OCI-LY1 (cell line): ENCODE data around the gene DKK3.

Experiments
- H2AFZ ChIP-seq: fragments of 200-600 bp; sonication (generic), shearing (Covaris generic); 2 replicates; pipeline ENCODE4 v1.6.0; 2014; ENCODE audit warnings: antibody characterized with exemption, mild to moderate bottlenecking, low read length
- H3F3A ChIP-seq: fragments of 200-600 bp; sonication (generic), shearing (Covaris generic); 2 replicates; pipeline ENCODE4 v1.6.0; 2014; ENCODE audit warnings: mild to moderate bottlenecking, antibody characterized with exemption, low read length, moderate library complexity; ENCODE audit not compliant: insufficient read depth
- H3K27ac ChIP-seq: fragments of 200-600 bp; sonication (generic); 2 replicates; pipeline ENCODE4 v1.5.1; 2014; ENCODE audit warnings: low read length, mixed run types, mild to moderate bottlenecking, low read depth; ENCODE audit not compliant: poor library complexity, severe bottlenecking
- H3K27me3 ChIP-seq: fragments of 200-600 bp; sonication (generic); 2 replicates; pipeline ENCODE4 v1.6.0; 2014; ENCODE audit warnings: antibody characterized with exemption, mild to moderate bottlenecking, low read length, moderate library complexity; ENCODE audit not compliant: insufficient read depth
- H3K36me3 ChIP-seq: fragments of 200-600 bp; sonication (generic); 2 replicates; pipeline ENCODE4 v1.6.1; 2014; ENCODE audit warnings: mild to moderate bottlenecking, antibody characterized with exemption, low read length, moderate library complexity, mixed read lengths; ENCODE audit not compliant: insufficient read depth
- H3K4me1 ChIP-seq: fragments of 200-600 bp; sonication (generic); 2 replicates; pipeline ENCODE4 v1.5.1; 2014; ENCODE audit warnings: mild to moderate bottlenecking, low read length, moderate library complexity; ENCODE audit not compliant: insufficient read depth, severe bottlenecking
- H3K4me2 ChIP-seq: fragments of 200-600 bp; sonication (generic), shearing (Covaris generic); 2 replicates; pipeline ENCODE4 v1.6.1; 2014; ENCODE audit warnings: low read length
- H3K4me3 ChIP-seq: fragments of 200-600 bp; sonication (generic); 2 replicates; pipeline ENCODE4 v1.5.1; 2014; ENCODE audit warnings: low read length, low read depth, mild to moderate bottlenecking, mixed read lengths; ENCODE audit not compliant: poor library complexity, severe bottlenecking
- H3K79me2 ChIP-seq: fragments of 200-600 bp; shearing (Covaris generic); 2 replicates; pipeline ENCODE4 v1.6.1; 2016; ENCODE audit warnings: mixed run types, low read length, mixed read lengths; ENCODE audit not compliant: insufficient read depth
- H3K9ac ChIP-seq: fragments of 200-600 bp; sonication (generic), shearing (Covaris generic); 2 replicates; pipeline ENCODE4 v1.6.1; 2014; ENCODE audit warnings: mild to moderate bottlenecking, low read length, mixed read lengths
- H3K9me2 ChIP-seq: fragments of 200-600 bp; sonication (generic), shearing (Covaris generic); 2 replicates; pipeline ENCODE4 v1.6.1; 2014; ENCODE audit warnings: low read depth, mild to moderate bottlenecking, low read length, mixed read lengths
- H3K9me3 ChIP-seq: fragments of 200-600 bp; shearing (Covaris generic); 2 replicates; pipeline ENCODE4 v1.6.1; 2014; ENCODE audit warnings: low read length, mixed read lengths
- H4K20me1 ChIP-seq: fragments of 200-600 bp; sonication (generic), shearing (Covaris generic); 2 replicates; pipeline ENCODE4 v1.6.0; 2016; ENCODE audit warnings: mild to moderate bottlenecking, low read length; ENCODE audit not compliant: insufficient read depth
- EZH2 ChIP-seq: fragments of 200-600 bp; sonication (generic), shearing (Covaris generic); IDR thresholded peaks from 2 replicates; pipeline ENCODE4 v1.8.0; 2017; ENCODE audit warnings: borderline replicate concordance, mixed run types, mild to moderate bottlenecking, antibody characterized with exemption, low read length, moderate library complexity, mixed read lengths
- TF ChIP-seq, protein P1 (sequence below): fragments of 200-600 bp; sonication (generic), shearing (Covaris generic); IDR thresholded peaks from 2 replicates; pipeline ENCODE4 v1.5.1; 2017; ENCODE audit warnings: mild to moderate bottlenecking, antibody characterized with exemption, low read length, moderate library complexity, mixed read lengths

DKK3 gene

DNA sequence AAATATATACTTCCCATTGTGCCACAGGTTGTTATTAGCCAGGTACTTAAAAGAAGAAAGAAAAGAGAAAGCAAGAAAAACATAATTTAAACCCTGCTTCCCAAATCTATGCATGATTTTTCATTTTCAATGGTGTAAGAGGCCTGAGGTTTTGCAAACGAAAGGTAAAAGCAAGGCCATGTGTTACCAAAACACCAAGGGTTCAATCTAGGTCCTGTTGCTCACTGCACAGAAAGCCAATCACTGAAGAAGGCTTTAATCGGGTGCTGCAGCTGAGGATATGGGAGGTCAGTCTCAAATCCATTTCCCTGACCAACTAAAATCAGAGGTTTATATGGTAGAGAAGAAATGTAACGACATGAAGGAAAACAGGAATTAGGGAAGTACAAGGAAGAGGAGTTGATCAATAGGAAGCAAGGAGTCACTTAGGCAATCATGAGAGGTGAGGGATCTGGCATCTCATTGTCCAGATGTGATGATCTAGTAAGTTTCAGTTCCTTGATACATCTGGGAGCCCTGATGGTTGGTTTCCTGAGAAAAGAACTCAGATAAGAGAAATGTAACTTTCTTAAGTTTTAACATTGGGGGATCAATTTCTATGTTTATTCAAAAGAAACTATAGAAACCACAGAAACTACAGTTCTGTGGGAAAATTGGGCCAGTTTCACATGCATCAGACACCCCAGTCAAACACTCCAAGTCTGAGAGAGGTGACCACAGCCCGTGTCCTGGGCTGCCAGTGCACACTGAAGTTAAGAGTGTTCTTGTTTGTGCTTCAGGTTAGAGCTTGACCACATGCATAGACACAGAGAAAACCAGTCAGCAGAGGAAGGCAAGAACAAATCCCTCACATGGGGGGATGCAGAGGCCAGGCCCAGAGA is 18.1 kb upstream of the DKK3 start:
- no peaks in the 10 kb centered on the region for H3K36me3 ChIP-seq
- H4K20me1 ChIP-seq: no peaks in the 10 kb centered on the region
- no peaks in the 10 kb centered on the region for H3K79me2 ChIP-seq
- H3K9me2 ChIP-seq: no peaks in the 10 kb centered on the region
- no peak overlapping the region for H3K9ac ChIP-seq
- H3K4me1 ChIP-seq: no peaks in the 10 kb centered on the region
- no peak overlapping the region for H3K4me2 ChIP-seq
- no peak overlapping the region for H3K27ac ChIP-seq
- TF ChIP-seq, protein P1, sequence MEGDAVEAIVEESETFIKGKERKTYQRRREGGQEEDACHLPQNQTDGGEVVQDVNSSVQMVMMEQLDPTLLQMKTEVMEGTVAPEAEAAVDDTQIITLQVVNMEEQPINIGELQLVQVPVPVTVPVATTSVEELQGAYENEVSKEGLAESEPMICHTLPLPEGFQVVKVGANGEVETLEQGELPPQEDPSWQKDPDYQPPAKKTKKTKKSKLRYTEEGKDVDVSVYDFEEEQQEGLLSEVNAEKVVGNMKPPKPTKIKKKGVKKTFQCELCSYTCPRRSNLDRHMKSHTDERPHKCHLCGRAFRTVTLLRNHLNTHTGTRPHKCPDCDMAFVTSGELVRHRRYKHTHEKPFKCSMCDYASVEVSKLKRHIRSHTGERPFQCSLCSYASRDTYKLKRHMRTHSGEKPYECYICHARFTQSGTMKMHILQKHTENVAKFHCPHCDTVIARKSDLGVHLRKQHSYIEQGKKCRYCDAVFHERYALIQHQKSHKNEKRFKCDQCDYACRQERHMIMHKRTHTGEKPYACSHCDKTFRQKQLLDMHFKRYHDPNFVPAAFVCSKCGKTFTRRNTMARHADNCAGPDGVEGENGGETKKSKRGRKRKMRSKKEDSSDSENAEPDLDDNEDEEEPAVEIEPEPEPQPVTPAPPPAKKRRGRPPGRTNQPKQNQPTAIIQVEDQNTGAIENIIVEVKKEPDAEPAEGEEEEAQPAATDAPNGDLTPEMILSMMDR: no peak
- no peak for TF ChIP-seq EZH2
- no peak overlapping the region for H2AFZ ChIP-seq
- no peaks in the 10 kb centered on the region; the same call in none of the 2 replicates for H3K27me3 ChIP-seq
- no peaks in the 10 kb centered on the region for H3K9me3 ChIP-seq
- H3K4me3 ChIP-seq: no peak overlapping the region
- no peaks in the 10 kb centered on the region for H3F3A ChIP-seq

DNA sequence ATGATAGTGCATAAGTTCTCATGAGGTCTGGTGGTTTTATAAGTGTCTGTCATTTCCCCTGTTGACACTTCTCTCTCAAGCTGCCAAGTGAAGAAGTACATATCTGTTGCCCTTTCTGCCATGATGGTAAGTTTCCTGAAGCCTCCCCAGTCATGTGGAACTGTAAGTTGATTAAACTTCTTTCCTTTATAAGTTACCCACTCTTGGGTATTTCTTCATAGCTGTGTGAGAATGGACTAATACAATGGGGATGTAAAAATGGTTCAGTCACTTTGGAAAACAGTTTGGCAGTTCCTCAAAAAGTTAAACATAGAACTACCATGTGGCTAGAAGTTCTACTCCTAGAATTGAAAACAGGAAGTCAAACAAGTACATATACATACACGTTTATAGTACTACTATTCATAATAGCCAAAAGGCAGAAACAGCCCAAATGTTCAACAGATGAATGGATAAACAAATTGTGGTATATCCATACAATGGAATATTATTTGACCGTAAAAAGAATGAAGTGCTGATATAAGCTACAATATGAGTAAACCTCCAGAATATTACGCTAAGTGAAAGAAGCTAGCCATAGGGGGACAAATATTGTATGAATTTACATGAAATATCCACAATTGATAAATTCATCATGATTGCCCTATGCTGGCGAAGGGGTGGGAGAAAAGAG is 16.0 kb upstream of the DKK3 start:
- no peaks in the 10 kb centered on the region; the same call in none of the 2 replicates for H3K27me3 ChIP-seq
- no peak for TF ChIP-seq EZH2
- TF ChIP-seq, protein P1: no peak
- H3K27ac ChIP-seq: no peak overlapping the region
- no peaks in the 10 kb centered on the region for H3K36me3 ChIP-seq
- no peak overlapping the region for H3K9ac ChIP-seq
- no peak overlapping the region for H2AFZ ChIP-seq
- no peaks in the 10 kb centered on the region for H3F3A ChIP-seq
- H3K79me2 ChIP-seq: no peaks in the 10 kb centered on the region
- no peaks in the 10 kb centered on the region for H3K9me2 ChIP-seq
- H3K9me3 ChIP-seq: no peaks in the 10 kb centered on the region
- H3K4me3 ChIP-seq: no peak overlapping the region
- H3K4me2 ChIP-seq: no peak overlapping the region
- H4K20me1 ChIP-seq: no peaks in the 10 kb centered on the region
- no peaks in the 10 kb centered on the region for H3K4me1 ChIP-seq

DNA sequence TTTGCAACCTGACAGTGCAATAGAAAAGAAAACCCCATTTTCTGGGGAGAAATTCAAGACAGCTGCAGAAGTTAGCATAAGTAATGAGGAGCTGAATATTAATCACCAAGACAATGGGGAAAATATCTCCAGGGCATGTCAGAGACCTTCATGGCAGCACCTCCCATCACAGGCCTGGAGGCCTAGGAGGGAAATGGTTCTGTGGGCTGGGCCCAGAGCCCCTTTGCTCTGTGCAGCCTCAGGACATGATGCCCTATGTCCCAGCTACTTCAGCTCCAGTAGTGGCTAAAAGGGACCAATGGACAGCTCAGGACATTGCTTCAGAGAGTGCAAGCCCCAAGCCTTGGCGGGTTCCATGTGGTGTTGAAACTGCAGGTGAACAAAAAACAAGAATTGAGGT is 14.6 kb upstream of the DKK3 start:
- Histone ChIP-seq H3K9me2 (no peaks in the 10 kb centered on the region), H3K27ac (no peak overlapping the region), H3K4me2 (no peak overlapping the region), H3K36me3 (no peaks in the 10 kb centered on the region), H3F3A (no peaks in the 10 kb centered on the region), H3K4me3 (no peak overlapping the region), H3K79me2 (no peaks in the 10 kb centered on the region), H3K9ac (no peak overlapping the region), H4K20me1 (no peaks in the 10 kb centered on the region), H3K4me1 (no peaks in the 10 kb centered on the region), H2AFZ (no peak overlapping the region), H3K27me3 (no peaks in the 10 kb centered on the region; the same call in none of the 2 replicates), H3K9me3 (no peaks in the 10 kb centered on the region)
- TF ChIP-seq, protein P1: no peak
- TF ChIP-seq EZH2: no peak
